SU-DHL-6 (cell line): ENCODE results near the gene TSC2.

Experiments
- EZH2phosphoT487 ChIP-seq: fragments of 200-600 bp; sonication (generic), shearing (Covaris generic); conservative IDR thresholded peaks from 2 replicates; pipeline ENCODE4 v1.6.1; 2018; ENCODE audit warnings: mild to moderate bottlenecking, antibody characterized with exemption, low read length, moderate library complexity, mixed read lengths
- TF ChIP-seq, protein P1 (sequence below): fragments of 200-600 bp; sonication (generic); IDR thresholded peaks from one replicate; pipeline ENCODE4 v1.5.1; 2017; ENCODE audit warnings: antibody characterized with exemption, mild to moderate bottlenecking, low read length, moderate library complexity; ENCODE audit not compliant: insufficient read depth, poor library complexity, severe bottlenecking

DNA sequence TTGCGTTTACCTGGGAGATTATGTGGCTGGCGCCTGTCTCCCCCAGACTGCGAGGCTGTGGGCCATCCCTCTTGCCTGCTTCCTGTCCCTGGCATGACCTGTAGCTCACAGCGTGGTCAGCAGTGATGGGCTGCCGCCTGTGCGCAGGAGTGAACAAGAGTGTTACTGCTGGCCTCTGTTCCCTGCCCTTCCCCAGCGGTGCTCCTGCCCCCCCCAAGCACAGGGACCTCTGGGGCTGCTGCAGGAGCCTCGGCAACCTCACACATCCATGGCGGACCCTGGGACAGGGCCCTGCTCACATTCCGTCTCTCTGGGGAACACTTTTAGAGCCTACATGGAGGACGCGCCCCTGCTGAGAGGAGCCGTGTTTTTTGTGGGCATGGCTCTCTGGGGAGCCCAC is 10.6 kb downstream of the TSC2 start:
- TF ChIP-seq, protein P1, sequence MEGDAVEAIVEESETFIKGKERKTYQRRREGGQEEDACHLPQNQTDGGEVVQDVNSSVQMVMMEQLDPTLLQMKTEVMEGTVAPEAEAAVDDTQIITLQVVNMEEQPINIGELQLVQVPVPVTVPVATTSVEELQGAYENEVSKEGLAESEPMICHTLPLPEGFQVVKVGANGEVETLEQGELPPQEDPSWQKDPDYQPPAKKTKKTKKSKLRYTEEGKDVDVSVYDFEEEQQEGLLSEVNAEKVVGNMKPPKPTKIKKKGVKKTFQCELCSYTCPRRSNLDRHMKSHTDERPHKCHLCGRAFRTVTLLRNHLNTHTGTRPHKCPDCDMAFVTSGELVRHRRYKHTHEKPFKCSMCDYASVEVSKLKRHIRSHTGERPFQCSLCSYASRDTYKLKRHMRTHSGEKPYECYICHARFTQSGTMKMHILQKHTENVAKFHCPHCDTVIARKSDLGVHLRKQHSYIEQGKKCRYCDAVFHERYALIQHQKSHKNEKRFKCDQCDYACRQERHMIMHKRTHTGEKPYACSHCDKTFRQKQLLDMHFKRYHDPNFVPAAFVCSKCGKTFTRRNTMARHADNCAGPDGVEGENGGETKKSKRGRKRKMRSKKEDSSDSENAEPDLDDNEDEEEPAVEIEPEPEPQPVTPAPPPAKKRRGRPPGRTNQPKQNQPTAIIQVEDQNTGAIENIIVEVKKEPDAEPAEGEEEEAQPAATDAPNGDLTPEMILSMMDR, result no peak
- no peak for TF ChIP-seq EZH2phosphoT487
